Neuronal stem cell (in vitro differentiated cells): ENCODE measurements around the gene MID1.

Experiments
- DNase-seq: peaks from one replicate; pipeline ENCODE4 v3.0.0-alpha.2; 2013; ENCODE audit warnings: low spot score
- H2AFZ ChIP-seq: one replicate; pipeline ENCODE4 v1.6.1; 2013; ENCODE audit warnings: mild to moderate bottlenecking, low read length, inconsistent platforms
- H2AK5ac ChIP-seq: 2 replicates; pipeline ENCODE4 v1.6.1; 2013; ENCODE audit warnings: low read depth, mild to moderate bottlenecking, inconsistent platforms, low read length, moderate library complexity, mixed read lengths
- H2BK120ac ChIP-seq: 2 replicates; pipeline ENCODE4 v1.6.1; 2013; ENCODE audit warnings: low read depth, mild to moderate bottlenecking, inconsistent platforms, low read length, moderate library complexity, mixed read lengths
- H2BK12ac ChIP-seq: one replicate; pipeline ENCODE4 v1.6.1; 2013; ENCODE audit warnings: low read length, inconsistent platforms
- H2BK15ac ChIP-seq: 2 replicates; pipeline ENCODE4 v1.6.1; 2013; ENCODE audit warnings: mild to moderate bottlenecking, low read length, inconsistent platforms, mixed read lengths
- H2BK5ac ChIP-seq: one replicate; pipeline ENCODE4 v1.6.1; 2013; ENCODE audit warnings: inconsistent platforms, mild to moderate bottlenecking, low read length, moderate library complexity
- H3K14ac ChIP-seq: one replicate; pipeline ENCODE4 v1.6.1; 2013; ENCODE audit warnings: low read length, inconsistent platforms
- H3K18ac ChIP-seq: 2 replicates; pipeline ENCODE4 v1.6.1; 2013; ENCODE audit warnings: low read length, inconsistent platforms
- H3K23ac ChIP-seq: 2 replicates; pipeline ENCODE4 v1.6.1; 2013; ENCODE audit warnings: low read depth, mild to moderate bottlenecking, mixed read lengths, low read length, inconsistent platforms; ENCODE audit not compliant: poor library complexity
- H3K27ac ChIP-seq: replicated peaks from 3 replicates; pipeline ENCODE4 v1.5.1; 2013; ENCODE audit warnings: low read length, inconsistent platforms
- H3K27me3 ChIP-seq, 3 experiments: 2 replicates each; pipeline ENCODE4 v1.6.1; 2013; ENCODE audit warnings: low read length in 3 of 3, mild to moderate bottlenecking in 2 of 3, inconsistent platforms in 1 of 3, low read depth in 1 of 3, mixed read lengths in 1 of 3, moderate library complexity in 1 of 3; ENCODE audit not compliant: control insufficient read depth in 3 of 3, insufficient read depth in 3 of 3
- H3K36me3 ChIP-seq, 2 donors: replicated peaks in 1 of 2; 2 replicates each; pipeline ENCODE4 v1.6.1; 2013; ENCODE audit warnings: low read length in 2 of 2; ENCODE audit not compliant: control insufficient read depth in 2 of 2, insufficient read depth in 2 of 2
- H3K4ac ChIP-seq: 2 replicates; pipeline ENCODE4 v1.6.1; 2013; ENCODE audit warnings: inconsistent platforms, mild to moderate bottlenecking, low read length, moderate library complexity
- H3K4me1 ChIP-seq, 2 donors: 1 replicate in 1 of 2; 2 replicates in 1 of 2; pipeline ENCODE4 v1.6.1; 2013; ENCODE audit warnings: low read length in 2 of 2, low read depth in 1 of 2; ENCODE audit not compliant: control insufficient read depth in 2 of 2, insufficient read depth in 1 of 2
- H3K4me2 ChIP-seq: one replicate; pipeline ENCODE4 v1.6.1; 2013; ENCODE audit warnings: mild to moderate bottlenecking, low read length, inconsistent platforms; ENCODE audit not compliant: insufficient read depth, poor library complexity, severe bottlenecking
- H3K4me3 ChIP-seq, 2 donors: 2 replicates each; pipeline ENCODE4 v1.5.1; 2013; ENCODE audit warnings: low read length in 2 of 2, mild to moderate bottlenecking in 2 of 2, inconsistent platforms in 1 of 2, moderate library complexity in 1 of 2
- H3K79me1 ChIP-seq: one replicate; pipeline ENCODE4 v1.6.1; 2013; ENCODE audit warnings: low read depth, mild to moderate bottlenecking, inconsistent platforms, low read length, moderate library complexity
- H3K9ac ChIP-seq: one replicate; pipeline ENCODE4 v1.6.1; 2013; ENCODE audit warnings: mild to moderate bottlenecking, low read depth, low read length, inconsistent platforms; ENCODE audit not compliant: poor library complexity
- H3K9me3 ChIP-seq, 2 donors: replicated peaks in 1 of 2; 2 replicates each; pipeline versions ENCODE3 to v1.6.1; 2013; ENCODE audit warnings: low read length in 2 of 2, mild to moderate bottlenecking in 2 of 2, inconsistent platforms in 1 of 2, low read depth in 1 of 2, mixed read lengths in 1 of 2, moderate library complexity in 1 of 2; ENCODE audit not compliant: control insufficient read depth in 2 of 2, insufficient read depth in 1 of 2
- H4K8ac ChIP-seq: one replicate; pipeline ENCODE4 v1.6.1; 2013; ENCODE audit warnings: low read depth, mild to moderate bottlenecking, inconsistent platforms, low read length, moderate library complexity
- H4K91ac ChIP-seq: one replicate; pipeline ENCODE4 v1.6.1; 2013; ENCODE audit warnings: low read length, low read depth, mild to moderate bottlenecking, inconsistent platforms; ENCODE audit not compliant: poor library complexity
- WGBS, 2 donors: extraction: QIAGEN DNeasy Blood & Tissue Kit; methylation state at CpG; one replicate each; pipeline ENCODE4 v1.1.7; 2013; ENCODE audit warnings: missing lambda C conversion rate in 2 of 2, mixed read lengths in 1 of 2; ENCODE audit not compliant: insufficient read length in 2 of 2, insufficient replicate concordance in 1 of 2; ENCODE audit errors: extremely low coverage in 2 of 2; 5-methylcytosine and 5-hydroxymethylcytosine counted together

MID1 gene

GRCh38 chrX:10502961-10503360, 117.4 kb downstream of the MID1 start:
- H3K9ac ChIP-seq = no peak overlapping the region
- H2BK120ac ChIP-seq = no peak overlapping the region
- no peak overlapping the region for H3K4me2 ChIP-seq
- H3K18ac ChIP-seq = no peak overlapping the region
- peaks cover 0 to 49% of the 10 kb centered on the region in 2 donors for H3K36me3 ChIP-seq
- no peaks in the 10 kb centered on the region for H3K79me1 ChIP-seq
- DNase-seq = no peak
- no peak overlapping the region for H2BK12ac ChIP-seq
- H3K9me3 ChIP-seq = no peaks in the 10 kb centered on the region
- no peaks in the 10 kb centered on the region for H3K27me3 ChIP-seq
- H3K4ac ChIP-seq = no peak overlapping the region
- H2AFZ ChIP-seq = no peak overlapping the region
- no peak overlapping the region for H2BK5ac ChIP-seq
- no peaks in the 10 kb centered on the region for H3K4me1 ChIP-seq
- WGBS, 2 donors = no CpG with 5 or more reads among the region's 2 CpGs
- H4K91ac ChIP-seq = no peak overlapping the region
- H4K8ac ChIP-seq = no peak overlapping the region
- no peak overlapping the region for H3K14ac ChIP-seq
- no peak overlapping the region for H3K23ac ChIP-seq
- H2BK15ac ChIP-seq = no peak overlapping the region
- H3K27ac ChIP-seq = no peak overlapping the region
- H2AK5ac ChIP-seq = no peak overlapping the region
- no peak overlapping the region for H3K4me3 ChIP-seq

GRCh38 chrX:10501611-10502010, 118.8 kb downstream of the MID1 start:
- Histone ChIP-seq H2BK120ac (no peak overlapping the region), H3K4me3 (no peak overlapping the region), H3K4ac (no peak overlapping the region), H3K4me1 (no peaks in the 10 kb centered on the region), H2BK12ac (no peak overlapping the region), H3K9ac (no peak overlapping the region), H2AFZ (no peak overlapping the region), H3K79me1 (no peaks in the 10 kb centered on the region), H3K18ac (no peak overlapping the region), H3K23ac (no peak overlapping the region), H3K14ac (no peak overlapping the region), H2AK5ac (no peak overlapping the region), H3K36me3 (peaks cover 0 to 47% of the 10 kb centered on the region in 2 donors), H2BK15ac (no peak overlapping the region), H4K8ac (no peak overlapping the region), H2BK5ac (no peak overlapping the region), H3K27ac (no peak overlapping the region), H3K27me3 (no peaks in the 10 kb centered on the region), H3K9me3 (no peaks in the 10 kb centered on the region), H4K91ac (no peak overlapping the region), H3K4me2 (no peak overlapping the region)
- WGBS, 2 donors = no CpG with 5 or more reads among the region's 6 CpGs
- DNase-seq = no peak

GRCh38 chrX:10496345-10496965, 123.9 kb downstream of the MID1 start:
- Histone ChIP-seq H3K14ac (no peak overlapping the region), H4K8ac (no peak overlapping the region), H3K4ac (no peak overlapping the region), H2BK120ac (no peak overlapping the region), H2BK15ac (no peak overlapping the region), H2BK12ac (no peak overlapping the region), H2AFZ (no peak overlapping the region), H3K4me1 (no peaks in the 10 kb centered on the region), H3K27ac (no peak overlapping the region), H2BK5ac (no peak overlapping the region), H3K9me3 (no peaks in the 10 kb centered on the region), H2AK5ac (no peak overlapping the region), H3K23ac (no peak overlapping the region), H3K4me3 (no peak overlapping the region), H3K36me3 (peaks cover 0 to 73% of the 10 kb centered on the region in 2 donors), H3K9ac (no peak overlapping the region), H3K79me1 (no peaks in the 10 kb centered on the region), H3K4me2 (no peak overlapping the region), H3K18ac (no peak overlapping the region), H3K27me3 (no peaks in the 10 kb centered on the region), H4K91ac (no peak overlapping the region)
- no peak for DNase-seq

- Histone ChIP-seq H2BK15ac (no peak overlapping the region), H3K4me2 (no peak overlapping the region), H2BK120ac (no peak overlapping the region), H3K4ac (no peak overlapping the region), H3K27ac (no peak overlapping the region), H3K79me1 (no peaks in the 10 kb centered on the region), H3K27me3 (no peaks in the 10 kb centered on the region), H3K9ac (no peak overlapping the region), H3K14ac (no peak overlapping the region), H2BK12ac (no peak overlapping the region), H2BK5ac (no peak overlapping the region), H3K36me3 (peaks cover 0 to 72% of the 10 kb centered on the region in 2 donors), H3K4me1 (no peaks in the 10 kb centered on the region), H2AFZ (no peak overlapping the region), H4K91ac (no peak overlapping the region), H4K8ac (no peak overlapping the region), H3K4me3 (no peak overlapping the region), H3K9me3 (no peaks in the 10 kb centered on the region), H3K18ac (no peak overlapping the region), H3K23ac (no peak overlapping the region), H2AK5ac (no peak overlapping the region)
- no peak for DNase-seq
- WGBS, 2 donors = no CpG with 5 or more reads among the region's 3 CpGs
Observed at GRCh38 chrX:10495677-10496076, 124.7 kb downstream of the MID1 start.
